NB4 (cell line): ENCODE measurements around the gene CDK15.

Experiments
- POLR2A ChIP-seq: IDR thresholded peaks from 2 replicates; pipeline ENCODE4 v1.6.1; 2011; ENCODE audit warnings: mild to moderate bottlenecking; ENCODE audit not compliant: insufficient read length; ENCODE audit errors: extremely low read depth
- TF ChIP-seq, protein P1 (sequence below): IDR thresholded peaks from one replicate; pipeline ENCODE4 v1.5.1; 2012; ENCODE audit warnings: low read depth, low read length

DNA sequence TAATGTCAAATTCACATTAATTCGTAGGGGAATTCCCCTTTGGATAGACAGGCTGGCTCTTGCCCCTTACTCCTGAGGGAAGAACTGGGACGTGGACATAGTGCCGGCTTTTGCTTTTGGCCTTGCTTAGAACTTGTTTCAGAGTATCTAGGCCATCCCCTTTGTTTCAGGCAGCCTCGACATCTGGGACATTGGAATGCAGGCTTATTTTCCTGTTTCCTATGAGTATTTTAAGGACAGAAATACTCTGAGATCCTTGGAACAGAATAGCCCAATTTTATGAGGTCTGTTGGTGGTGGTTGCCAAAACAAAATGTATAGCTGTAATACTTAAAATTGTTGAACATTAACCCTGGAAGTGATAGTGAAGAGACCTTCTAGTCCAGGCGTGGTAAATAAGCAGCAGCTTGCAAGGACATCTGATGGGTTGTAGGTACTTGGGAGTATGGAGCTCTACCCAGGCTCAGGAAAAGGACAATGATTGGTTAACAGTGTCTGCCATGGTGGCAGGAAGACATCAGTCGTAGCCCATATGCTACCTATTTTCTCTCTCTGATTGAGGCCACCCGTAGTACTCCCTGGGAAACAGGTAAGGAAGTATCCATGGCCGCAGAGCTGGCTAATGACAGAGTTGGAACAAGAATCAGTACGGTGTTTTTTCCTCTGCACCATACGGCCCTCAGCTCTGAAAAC is 112.4 kb downstream of the CDK15 start:
- TF ChIP-seq, protein P1, sequence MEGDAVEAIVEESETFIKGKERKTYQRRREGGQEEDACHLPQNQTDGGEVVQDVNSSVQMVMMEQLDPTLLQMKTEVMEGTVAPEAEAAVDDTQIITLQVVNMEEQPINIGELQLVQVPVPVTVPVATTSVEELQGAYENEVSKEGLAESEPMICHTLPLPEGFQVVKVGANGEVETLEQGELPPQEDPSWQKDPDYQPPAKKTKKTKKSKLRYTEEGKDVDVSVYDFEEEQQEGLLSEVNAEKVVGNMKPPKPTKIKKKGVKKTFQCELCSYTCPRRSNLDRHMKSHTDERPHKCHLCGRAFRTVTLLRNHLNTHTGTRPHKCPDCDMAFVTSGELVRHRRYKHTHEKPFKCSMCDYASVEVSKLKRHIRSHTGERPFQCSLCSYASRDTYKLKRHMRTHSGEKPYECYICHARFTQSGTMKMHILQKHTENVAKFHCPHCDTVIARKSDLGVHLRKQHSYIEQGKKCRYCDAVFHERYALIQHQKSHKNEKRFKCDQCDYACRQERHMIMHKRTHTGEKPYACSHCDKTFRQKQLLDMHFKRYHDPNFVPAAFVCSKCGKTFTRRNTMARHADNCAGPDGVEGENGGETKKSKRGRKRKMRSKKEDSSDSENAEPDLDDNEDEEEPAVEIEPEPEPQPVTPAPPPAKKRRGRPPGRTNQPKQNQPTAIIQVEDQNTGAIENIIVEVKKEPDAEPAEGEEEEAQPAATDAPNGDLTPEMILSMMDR = no peak
- no peak for TF ChIP-seq POLR2A
